ENCODE data around the gene CEACAM19. TPM values are rescaled to one million over a fixed set of nuclear protein-coding genes. Genes with fewer than 3 reads are reported as not detected.

The CEACAM19 gene
- total and polyA plus RNA-seq, 10 donors, result 1.0 to 6.8 (median 3.7) TPM

DNA sequence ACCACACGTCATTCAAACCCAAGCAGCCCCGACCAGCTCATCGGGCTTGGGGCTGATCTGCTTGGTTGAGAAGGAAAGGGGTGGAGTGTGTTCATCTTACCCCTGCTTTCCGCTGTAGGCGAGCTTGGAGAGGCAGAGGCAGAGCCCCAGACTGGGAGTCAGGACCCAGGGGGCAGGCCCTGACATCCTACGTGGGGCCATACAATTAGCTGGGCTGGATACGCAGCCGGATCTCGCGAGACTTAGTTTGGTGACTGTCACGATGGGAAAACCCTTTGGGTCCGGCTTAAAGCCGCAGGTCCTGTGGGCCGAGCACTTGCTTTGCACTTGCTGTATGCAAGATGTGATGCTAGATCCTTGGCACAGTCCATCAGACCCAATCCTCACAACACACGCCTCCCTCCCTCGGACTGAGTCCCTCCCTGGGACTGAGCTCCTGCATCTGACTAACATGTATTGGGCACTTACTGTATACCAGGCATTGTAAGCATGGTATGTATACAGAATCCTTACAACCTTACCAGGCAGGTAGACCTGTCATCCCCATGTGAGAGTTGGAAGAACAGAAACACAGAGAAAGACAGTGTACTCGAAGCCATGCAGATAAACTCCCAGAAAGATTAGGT lies 31.4 kb downstream of the CEACAM19 start:
- H3K27me3 ChIP-seq (replicated peaks in 1 of 7), result peaks cover 0 to 5% (median 0%) of the 10 kb centered on the region in 7 donors
- intact Hi-C loops (cut with DNase I; ENCODE audit: low total_unique reads), result no loop called here
- H3K4me1 ChIP-seq, result no peaks in the 10 kb centered on the region
- TF ChIP-seq POLR2AphosphoS5 (IDR thresholded peaks at IDR 0.05) (no peak), POLR2A (IDR thresholded peaks at IDR 0.05) (no peak)
- TF ChIP-seq, protein P1, sequence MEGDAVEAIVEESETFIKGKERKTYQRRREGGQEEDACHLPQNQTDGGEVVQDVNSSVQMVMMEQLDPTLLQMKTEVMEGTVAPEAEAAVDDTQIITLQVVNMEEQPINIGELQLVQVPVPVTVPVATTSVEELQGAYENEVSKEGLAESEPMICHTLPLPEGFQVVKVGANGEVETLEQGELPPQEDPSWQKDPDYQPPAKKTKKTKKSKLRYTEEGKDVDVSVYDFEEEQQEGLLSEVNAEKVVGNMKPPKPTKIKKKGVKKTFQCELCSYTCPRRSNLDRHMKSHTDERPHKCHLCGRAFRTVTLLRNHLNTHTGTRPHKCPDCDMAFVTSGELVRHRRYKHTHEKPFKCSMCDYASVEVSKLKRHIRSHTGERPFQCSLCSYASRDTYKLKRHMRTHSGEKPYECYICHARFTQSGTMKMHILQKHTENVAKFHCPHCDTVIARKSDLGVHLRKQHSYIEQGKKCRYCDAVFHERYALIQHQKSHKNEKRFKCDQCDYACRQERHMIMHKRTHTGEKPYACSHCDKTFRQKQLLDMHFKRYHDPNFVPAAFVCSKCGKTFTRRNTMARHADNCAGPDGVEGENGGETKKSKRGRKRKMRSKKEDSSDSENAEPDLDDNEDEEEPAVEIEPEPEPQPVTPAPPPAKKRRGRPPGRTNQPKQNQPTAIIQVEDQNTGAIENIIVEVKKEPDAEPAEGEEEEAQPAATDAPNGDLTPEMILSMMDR (IDR thresholded peaks at IDR 0.05 in 8 of 11, conservative IDR thresholded peaks at IDR 0.05 in 3 of 11), result no peak
- no peaks in the 10 kb centered on the region for H3K36me3 ChIP-seq
- H3K27ac ChIP-seq, result no peak overlapping the region
- H3K9me3 ChIP-seq, result no peaks in the 10 kb centered on the region
- 86 to 92% (median 90%) methylated on average over 14 to 17 of the region's 17 CpGs for WGBS, 5 donors
- no peak overlapping the region for H3K4me3 ChIP-seq
- no peak for DNase-seq

GRCh38 chr19:44703336-44704078 lies 32.2 kb downstream of the CEACAM19 start:
- TF ChIP-seq POLR2A (IDR thresholded peaks at IDR 0.05), result no peak
- no peak for TF ChIP-seq POLR2AphosphoS5 (IDR thresholded peaks at IDR 0.05)
- TF ChIP-seq, protein P1 (IDR thresholded peaks at IDR 0.05 in 8 of 11, conservative IDR thresholded peaks at IDR 0.05 in 3 of 11), result no peak

GRCh38 chr19:44704982-44705381 lies 33.7 kb downstream of the CEACAM19 start:
- DNase-seq, result no peak
- H3K4me3 ChIP-seq, result no peak overlapping the region
- no peaks in the 10 kb centered on the region for H3K27me3 ChIP-seq (replicated peaks in 1 of 7)
- H3K4me1 ChIP-seq, result no peaks in the 10 kb centered on the region
- intact Hi-C loops (cut with DNase I; ENCODE audit: low total_unique reads), result no loop called here
- H3K36me3 ChIP-seq, result no peaks in the 10 kb centered on the region
- WGBS, 5 donors, result 90 to 96% (median 95%) methylated on average over 1 of the region's 1 CpG
- H3K9me3 ChIP-seq, result no peaks in the 10 kb centered on the region
- no peak for TF ChIP-seq POLR2AphosphoS5 (IDR thresholded peaks at IDR 0.05)
- TF ChIP-seq POLR2A (IDR thresholded peaks at IDR 0.05), result no peak
- TF ChIP-seq, protein P1 (IDR thresholded peaks at IDR 0.05 in 8 of 11, conservative IDR thresholded peaks at IDR 0.05 in 3 of 11), result no peak
- no peak overlapping the region for H3K27ac ChIP-seq

More at GRCh38 chr19:44703336-44704078, 32.2 kb downstream of the CEACAM19 start:
- WGBS, 5 donors, result 85 to 94% (median 92%) methylated on average over 20 to 28 of the region's 28 CpGs
- no peaks in the 10 kb centered on the region for H3K36me3 ChIP-seq
- no peak for DNase-seq
- H3K4me3 ChIP-seq, result no peak overlapping the region
- H3K4me1 ChIP-seq, result no peaks in the 10 kb centered on the region
- H3K9me3 ChIP-seq, result no peaks in the 10 kb centered on the region
- no peaks in the 10 kb centered on the region for H3K27me3 ChIP-seq (replicated peaks in 1 of 7)
- no peak overlapping the region for H3K27ac ChIP-seq
- intact Hi-C loops (cut with DNase I; ENCODE audit: low total_unique reads), result no loop called here

DNA sequence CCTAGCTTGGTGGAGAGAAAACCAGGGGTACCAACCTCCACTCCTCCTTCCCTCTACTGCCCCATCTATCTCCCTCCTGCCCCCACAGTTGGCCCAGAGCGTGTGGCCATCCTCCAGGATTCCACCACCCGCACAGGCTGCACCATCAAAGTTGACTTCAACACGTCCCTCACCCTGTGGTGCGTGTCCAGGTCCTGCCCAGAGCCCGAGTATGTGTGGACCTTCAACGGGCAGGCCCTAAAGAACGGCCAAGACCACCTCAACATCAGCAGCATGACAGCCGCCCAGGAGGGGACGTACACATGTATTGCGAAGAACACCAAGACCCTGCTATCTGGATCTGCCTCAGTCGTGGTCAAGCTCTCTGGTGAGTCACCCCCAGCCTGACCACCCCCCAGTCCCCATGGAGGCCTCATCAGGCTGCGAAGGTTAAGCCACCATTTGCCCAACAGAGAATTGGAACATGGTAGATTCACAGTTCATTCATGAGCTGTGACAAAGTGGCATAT lies 34.3 kb downstream of the CEACAM19 start:
- no peaks in the 10 kb centered on the region for H3K27me3 ChIP-seq (replicated peaks in 1 of 7)
- WGBS, 5 donors, result 88 to 96% (median 90%) methylated on average over 11 to 12 of the region's 12 CpGs
- H3K27ac ChIP-seq, result no peak overlapping the region
- DNase-seq, result no peak
- no peak overlapping the region for H3K4me3 ChIP-seq
- H3K9me3 ChIP-seq, result no peaks in the 10 kb centered on the region
- peaks cover 0 to 5% (median 0%) of the 10 kb centered on the region in 6 donors for H3K4me1 ChIP-seq
- no peaks in the 10 kb centered on the region for H3K36me3 ChIP-seq
- intact Hi-C loops (cut with DNase I; ENCODE audit: low total_unique reads), result no loop called here
- TF ChIP-seq, protein P1 (IDR thresholded peaks at IDR 0.05 in 8 of 11, conservative IDR thresholded peaks at IDR 0.05 in 3 of 11), result no peak
- no peak for TF ChIP-seq POLR2A (IDR thresholded peaks at IDR 0.05)
- no peak for TF ChIP-seq POLR2AphosphoS5 (IDR thresholded peaks at IDR 0.05)

Data from spleen (tissue), 11 donors.